ENCODE results near the gene NOTCH4.
"Not testable (repeated sequence)": the region's sequence is repeated elsewhere in the genome, so short reads cannot be mapped to it uniquely, and the experiment has no call there.

NOTCH4 gene

GRCh38 chr6:32223258-32224235 lies at the start of gene NOTCH4:
Gene NOTCH4, minus strand, starts transcription at chr6:32224067. Its CDS starts 139 bp downstream, at chr6:32223928.
- no peak for DNase-seq (ENCODE audit: low read depth in 3 of 3)

GRCh38 chr6:32271429-32271828 lies 47.6 kb upstream of the NOTCH4 start:
- DNase-seq (ENCODE audit: low read depth in 3 of 3) = no peak

GRCh38 chr6:32268459-32268858 lies 44.6 kb upstream of the NOTCH4 start:
- DNase-seq (ENCODE audit: low read depth in 3 of 3) = not testable (repeated sequence)

GRCh38 chr6:32267035-32267434 lies 43.2 kb upstream of the NOTCH4 start:
- DNase-seq (ENCODE audit: low read depth in 3 of 3) = no peak

GRCh38 chr6:32257262-32257661 lies 33.4 kb upstream of the NOTCH4 start:
- not testable (repeated sequence) for DNase-seq (ENCODE audit: low read depth in 3 of 3)

GRCh38 chr6:32255199-32256153 lies 31.6 kb upstream of the NOTCH4 start:
- peak; percentile 44 to 56 (median 54) for DNase-seq (ENCODE audit: low read depth in 3 of 3)

GRCh38 chr6:32254761-32255198 lies 30.9 kb upstream of the NOTCH4 start:
- no peak for DNase-seq (ENCODE audit: low read depth in 3 of 3)

- no peak for DNase-seq (ENCODE audit: low read depth in 3 of 3)
Observed at GRCh38 chr6:32252331-32253009, 28.6 kb upstream of the NOTCH4 start.

GRCh38 chr6:32249262-32249661 lies 25.4 kb upstream of the NOTCH4 start:
- no peak for DNase-seq (ENCODE audit: low read depth in 3 of 3)

GRCh38 chr6:32247401-32247800 lies 23.5 kb upstream of the NOTCH4 start:
- DNase-seq (ENCODE audit: low read depth in 3 of 3) = no peak

GRCh38 chr6:32244946-32245398 lies 21.1 kb upstream of the NOTCH4 start:
- DNase-seq (ENCODE audit: low read depth in 3 of 3) = peak; percentile 38 to 57 (median 48)

GRCh38 chr6:32244270-32244669 lies 20.4 kb upstream of the NOTCH4 start:
- DNase-seq (ENCODE audit: low read depth in 3 of 3) = no peak

GRCh38 chr6:32242318-32242813 lies 18.5 kb upstream of the NOTCH4 start:
- not testable (repeated sequence) for DNase-seq (ENCODE audit: low read depth in 3 of 3)

GRCh38 chr6:32240686-32241085 lies 16.8 kb upstream of the NOTCH4 start:
- DNase-seq (ENCODE audit: low read depth in 3 of 3) = no peak

GRCh38 chr6:32239462-32239861 lies 15.6 kb upstream of the NOTCH4 start:
- DNase-seq (ENCODE audit: low read depth in 3 of 3) = no peak

GRCh38 chr6:32234934-32235333 lies 11.1 kb upstream of the NOTCH4 start:
- DNase-seq (ENCODE audit: low read depth in 3 of 3) = no peak

- no peak for DNase-seq (ENCODE audit: low read depth in 3 of 3)
Observed at GRCh38 chr6:32226434-32226833, 2.6 kb upstream of the NOTCH4 start.

- no peak for DNase-seq (ENCODE audit: low read depth in 3 of 3)
Observed at GRCh38 chr6:32224696-32225095, 829 bp upstream of the NOTCH4 start.

GRCh38 chr6:32222333-32223230 lies 1.3 kb downstream of the NOTCH4 start:
- DNase-seq (ENCODE audit: low read depth in 3 of 3) = no peak

- no peak for DNase-seq (ENCODE audit: low read depth in 3 of 3)
Observed at GRCh38 chr6:32220021-32220420, 3.8 kb downstream of the NOTCH4 start.
